GM11168 (cell line): ENCODE data around the gene SGK1.
"Not testable (repeated sequence)": the region's sequence is repeated elsewhere in the genome, so short reads cannot be mapped to it uniquely, and the experiment has no call there.

Experiments
- in situ Hi-C: fragments of 300-500 bp; cut with MboI; formaldehyde crosslinking; loops from one replicate; pipeline ENCODE4 v1.12.0; 2022; ENCODE audit warnings: low sequenced_read_pairs; ENCODE audit not compliant: unreplicated experiment

Gene SGK1

DNA sequence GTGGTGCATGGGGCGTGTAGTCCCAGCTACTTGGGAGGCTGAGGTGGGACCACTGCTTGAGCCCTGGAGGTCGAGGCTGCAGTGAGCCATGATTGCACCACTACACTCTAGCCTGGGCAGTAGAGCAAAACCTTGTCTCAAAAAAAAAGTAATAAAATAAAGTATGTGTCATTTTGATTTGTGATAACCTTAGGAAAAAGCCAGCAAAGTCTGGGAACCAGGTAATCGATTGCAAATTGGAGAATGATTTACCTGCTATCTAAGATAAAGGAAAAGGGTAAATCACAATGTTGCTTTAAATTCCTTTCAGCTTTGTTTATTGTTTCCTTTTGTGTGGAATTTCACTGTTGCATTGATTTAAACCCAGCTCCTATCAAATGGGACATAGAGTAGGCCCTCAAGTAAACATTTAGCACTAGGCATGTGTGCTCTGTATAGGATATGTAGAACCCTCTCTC is 59.0 kb downstream of the SGK1 start:
- in situ Hi-C loops = no loop called here

DNA sequence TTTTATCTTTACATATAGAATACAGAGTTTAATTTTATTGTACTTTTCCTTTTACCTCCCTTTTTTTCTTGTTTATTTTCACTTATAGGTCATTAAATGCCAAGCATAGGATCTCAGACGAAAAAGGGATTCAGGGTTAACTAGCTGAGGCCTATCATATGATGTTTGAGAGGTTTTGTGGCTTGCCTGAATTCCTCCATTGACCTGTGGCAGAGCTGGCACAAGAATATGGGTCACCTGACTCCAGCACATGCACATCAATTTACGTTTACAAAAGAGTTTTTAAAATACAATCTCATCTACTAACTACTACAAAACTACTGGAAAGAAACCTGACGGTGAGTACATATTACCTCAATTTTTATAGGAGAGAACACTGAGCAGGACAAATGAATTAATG is 60.4 kb downstream of the SGK1 start:
- in situ Hi-C loops = no loop called here

DNA sequence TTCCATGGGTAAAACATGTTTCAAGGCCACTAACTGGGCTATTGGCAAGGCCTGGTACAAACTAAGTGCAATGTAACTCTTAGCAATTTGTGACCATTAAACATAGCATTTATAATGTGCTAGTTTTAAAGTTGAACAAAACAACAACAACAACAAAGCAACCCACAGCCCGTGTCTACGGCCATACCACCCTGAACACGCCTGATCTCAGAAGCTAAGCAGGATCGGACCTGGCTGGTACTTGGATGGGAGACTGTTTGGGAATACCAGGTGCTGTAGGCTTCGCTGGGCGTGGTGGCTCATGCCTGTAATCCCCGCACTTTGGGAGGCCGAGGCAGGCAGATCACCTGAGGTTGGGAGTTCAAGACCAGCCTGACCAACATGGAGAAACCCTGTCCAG is 61.0 kb downstream of the SGK1 start:
- in situ Hi-C loops = no loop called here

DNA sequence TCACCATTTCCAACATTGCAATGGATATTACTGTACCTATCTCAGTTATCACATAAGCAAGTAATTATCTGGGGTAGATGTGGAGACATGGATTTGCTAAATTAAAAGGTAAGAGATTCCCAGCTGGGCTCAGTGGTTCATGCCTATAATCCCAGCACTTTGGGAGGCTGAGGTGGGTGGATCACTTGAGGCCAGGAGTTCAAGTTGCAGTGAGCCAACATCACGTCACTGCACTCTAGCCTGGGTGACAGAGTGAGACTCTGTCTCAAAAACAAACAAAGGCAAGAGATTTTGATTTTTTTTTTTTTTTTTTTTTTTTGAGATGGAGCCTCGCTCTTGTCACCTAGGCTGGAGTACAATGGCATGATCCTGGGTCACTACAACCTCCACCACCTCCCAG is 62.6 kb downstream of the SGK1 start:
- in situ Hi-C loops = not testable (repeated sequence)

DNA sequence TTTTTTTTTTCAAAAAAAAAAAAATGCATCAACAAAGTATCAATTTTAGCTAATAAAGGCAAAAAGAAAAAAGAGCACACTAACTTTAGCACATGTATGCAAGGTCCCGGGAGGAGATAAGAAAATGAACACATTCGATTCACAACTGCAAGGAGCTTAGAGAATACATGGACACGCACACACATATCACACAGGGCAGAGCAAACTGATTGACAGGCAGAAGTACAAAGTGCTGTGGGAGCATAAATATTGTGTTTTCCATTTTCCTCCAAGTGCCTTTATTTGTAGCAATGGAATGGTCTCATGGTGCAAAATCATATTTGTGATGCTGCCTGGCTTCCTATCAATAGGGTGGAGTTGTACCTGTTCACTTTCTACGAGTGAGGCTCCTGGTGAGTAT is 63.8 kb downstream of the SGK1 start:
- in situ Hi-C loops = no loop called here

DNA sequence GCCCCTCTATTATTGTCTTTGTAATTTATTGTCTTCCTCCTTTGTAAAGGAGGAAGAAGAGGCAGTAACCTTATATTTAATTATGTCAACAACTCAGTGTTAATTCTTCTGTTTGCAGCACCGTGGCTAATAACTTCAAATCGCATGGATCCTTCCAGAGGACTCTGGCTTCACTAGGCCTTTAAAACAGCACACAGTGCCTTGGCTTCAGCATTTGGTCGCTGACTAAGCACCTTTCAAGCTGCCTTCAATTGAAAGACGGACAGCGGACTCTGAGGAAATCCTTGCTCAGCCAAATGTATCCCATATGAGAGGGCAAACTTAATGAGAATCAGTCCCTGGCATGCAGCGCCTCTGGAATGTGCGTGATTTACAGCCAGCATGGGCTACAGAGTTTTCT is 64.2 kb downstream of the SGK1 start:
- in situ Hi-C loops = no loop called here

DNA sequence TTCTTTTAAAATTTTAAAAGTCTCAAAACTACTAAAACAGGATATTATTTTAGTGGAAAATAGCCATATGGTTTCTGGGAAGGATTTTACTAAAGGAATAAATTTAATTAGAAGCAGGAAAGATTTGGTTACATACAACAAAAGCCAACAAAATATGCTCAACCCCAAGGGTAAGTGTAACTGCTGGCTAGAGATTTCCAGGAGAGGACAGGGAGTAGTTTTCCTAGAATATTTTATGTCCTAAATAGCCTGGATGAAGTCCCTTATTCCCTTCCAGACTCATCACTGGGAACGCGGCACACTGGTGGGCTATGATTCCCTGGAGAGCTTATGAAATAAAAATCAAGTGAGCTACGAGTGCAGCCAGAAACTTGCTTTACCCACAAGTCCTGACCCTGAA is 66.6 kb downstream of the SGK1 start:
- in situ Hi-C loops = no loop called here

DNA sequence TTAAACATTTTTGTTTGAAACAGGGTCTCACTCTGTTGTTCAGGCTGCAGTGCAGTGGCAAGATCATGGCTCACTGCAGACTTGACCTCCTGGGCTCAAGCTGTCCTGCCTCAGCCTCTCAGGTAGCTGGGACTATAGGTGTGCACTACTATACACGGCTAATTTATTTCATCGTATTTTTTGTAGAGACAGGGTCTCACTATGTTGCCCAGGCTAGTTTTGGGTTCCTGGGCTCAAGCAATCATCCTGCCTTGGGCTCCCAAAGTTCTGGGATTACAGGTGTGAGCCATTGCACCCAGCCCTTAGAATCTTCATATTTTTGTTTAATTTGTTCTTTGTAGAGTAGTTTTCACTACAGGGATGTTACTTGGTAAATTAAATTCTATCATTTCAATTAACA is 67.1 kb downstream of the SGK1 start:
- in situ Hi-C loops = no loop called here

DNA sequence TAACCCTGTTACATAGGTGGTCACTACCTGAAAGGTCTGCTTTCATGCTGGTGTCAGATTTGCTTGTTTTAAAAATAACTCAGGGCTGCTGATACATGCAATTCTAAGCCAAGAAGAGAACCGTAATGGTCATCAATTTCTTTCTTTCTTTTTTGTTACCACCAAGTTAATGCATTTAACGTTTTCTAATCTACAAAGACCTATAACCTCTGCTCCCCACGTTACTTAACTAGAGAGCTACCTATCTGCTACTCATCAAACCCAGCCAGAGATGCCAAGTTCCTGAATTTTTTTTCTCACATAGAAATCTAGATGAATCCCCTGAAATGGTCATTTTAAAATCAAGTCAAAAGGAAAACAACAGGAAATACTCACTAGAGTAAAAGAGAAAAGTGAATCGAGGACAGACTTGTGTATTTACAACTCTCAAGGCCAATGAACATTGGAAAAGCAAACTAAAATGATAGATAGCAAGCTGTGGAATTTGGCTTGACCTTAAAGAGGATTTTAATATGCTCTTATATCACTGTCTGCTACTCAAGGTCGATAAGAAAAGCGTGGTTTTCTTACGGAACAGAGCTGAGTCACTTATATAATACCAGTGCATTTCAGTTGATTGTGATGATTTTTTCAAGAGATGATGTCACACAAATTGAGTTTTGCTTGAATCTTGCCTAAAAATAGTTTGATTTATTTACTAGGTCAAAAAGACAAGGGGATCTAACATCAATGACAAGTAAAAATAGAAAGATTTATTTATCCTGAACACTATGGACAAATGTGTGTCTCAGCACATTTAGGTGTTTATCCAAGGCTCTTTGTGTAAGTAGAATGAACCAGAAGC is 67.9 kb downstream of the SGK1 start:
- in situ Hi-C loops = loop anchor here (25.0 kb wide), 1 partner anchor 1312 kb away; no protein-coding TSS in a partner anchor

DNA sequence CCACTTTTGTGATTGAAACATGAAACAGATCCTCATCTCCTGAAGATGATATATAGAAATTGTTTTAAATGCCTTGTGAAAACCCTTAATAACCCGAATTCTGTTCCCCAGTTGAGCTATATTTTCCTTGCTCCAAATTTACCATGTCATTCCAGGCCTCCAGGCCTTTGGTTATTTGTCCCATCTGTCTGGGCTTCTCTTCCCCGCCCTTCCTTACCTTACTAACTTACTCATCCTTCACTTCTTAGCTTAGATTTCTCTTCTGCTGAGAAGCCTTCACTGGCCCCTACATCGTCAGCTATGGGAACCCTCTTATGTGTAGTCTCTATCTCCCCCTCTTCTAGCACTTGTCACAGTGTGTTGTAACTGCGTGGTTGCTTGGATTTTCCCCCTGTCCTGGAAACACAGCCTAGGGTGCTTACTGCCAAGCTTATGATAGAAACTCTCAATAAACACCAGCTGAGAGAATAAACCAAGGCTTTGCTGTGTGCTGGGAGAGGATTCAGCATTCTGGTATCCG is 68.6 kb downstream of the SGK1 start:
- in situ Hi-C loops = loop anchor here (25.0 kb wide), 1 partner anchor 1313 kb away; no protein-coding TSS in a partner anchor

DNA sequence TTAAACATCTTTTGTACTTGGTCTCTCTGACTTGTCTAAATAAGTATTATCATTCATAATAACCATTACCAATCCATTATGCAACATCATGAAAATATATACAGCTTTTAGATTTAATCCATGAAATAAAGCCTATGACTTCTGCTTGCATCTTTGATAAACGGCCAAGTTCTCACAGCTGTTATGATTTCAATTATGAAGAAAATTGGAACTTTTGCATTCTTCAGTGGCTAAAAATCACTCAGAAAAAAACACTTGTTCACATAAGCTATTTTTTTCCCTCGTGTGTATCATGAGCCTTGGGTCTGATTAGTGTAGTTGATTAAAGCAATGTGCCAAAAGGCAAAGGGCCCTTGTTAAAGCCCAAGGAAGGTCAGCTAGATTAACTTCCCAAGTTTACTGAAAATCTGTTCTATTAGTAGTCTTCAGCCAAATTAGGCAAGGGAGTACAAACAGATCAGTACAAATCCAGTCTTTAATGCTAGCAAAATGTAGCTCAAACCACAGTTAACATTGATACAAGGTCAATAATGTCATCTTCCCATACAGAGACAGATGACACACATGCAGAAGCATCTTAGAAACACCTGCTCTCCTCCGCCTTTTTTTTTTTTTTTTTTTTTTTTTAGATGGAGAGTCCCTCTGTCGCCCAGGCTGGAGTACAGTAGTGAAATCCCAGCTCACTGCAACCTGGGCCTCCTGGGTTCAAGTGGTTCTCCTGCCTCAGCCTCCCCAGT is 69.9 kb downstream of the SGK1 start:
- in situ Hi-C loops = loop anchor here (25.0 kb wide), 1 partner anchor 1314 kb away; no protein-coding TSS in a partner anchor

DNA sequence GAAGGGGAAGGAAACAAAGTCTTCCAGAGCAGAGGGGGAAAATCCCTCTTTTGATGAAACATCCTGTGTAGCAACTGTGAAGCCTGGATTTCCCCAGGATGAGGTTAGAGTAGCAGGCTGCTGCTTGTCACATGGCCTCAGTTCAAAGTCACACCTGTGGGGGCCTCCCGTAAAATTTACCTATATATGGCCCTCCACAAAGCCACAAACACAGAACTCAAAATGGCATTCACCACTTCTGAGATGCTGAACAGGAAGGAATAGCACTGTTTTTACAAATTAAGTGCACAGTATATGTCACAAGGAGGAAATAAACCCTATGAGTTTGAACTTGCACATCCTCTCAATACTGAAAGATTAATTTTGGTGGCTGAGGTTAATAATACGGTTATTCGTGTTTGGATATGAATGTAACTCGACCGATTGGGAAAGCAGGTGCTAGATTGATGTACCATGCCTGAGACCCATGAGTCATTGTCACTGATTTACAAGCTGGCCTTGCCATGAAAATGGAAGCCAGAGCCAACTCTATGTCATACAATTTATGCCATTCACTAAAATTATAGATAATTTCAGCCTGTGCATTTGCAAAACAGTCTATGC is 70.6 kb downstream of the SGK1 start:
- in situ Hi-C loops = loop anchor here (25.0 kb wide), 1 partner anchor 1315 kb away; no protein-coding TSS in a partner anchor

DNA sequence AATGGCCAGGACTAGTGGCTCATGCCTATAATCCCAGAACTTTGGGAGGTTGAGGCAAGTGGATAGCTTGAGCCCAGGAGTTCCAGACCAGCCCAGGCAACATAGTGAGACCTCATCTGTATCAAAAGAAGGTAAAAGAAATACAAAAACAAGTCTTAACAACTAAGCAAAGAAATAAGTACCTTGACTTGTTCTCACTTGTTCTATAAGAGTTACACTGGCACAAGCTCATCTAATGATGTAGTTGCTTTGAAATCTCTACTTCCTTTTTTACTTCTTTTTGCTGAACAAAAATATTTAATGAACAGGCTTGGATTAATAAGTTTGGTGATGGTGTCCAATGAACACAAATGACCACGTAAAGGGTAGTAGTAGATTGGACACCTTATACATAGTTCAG is 72.2 kb downstream of the SGK1 start:
- in situ Hi-C loops = loop anchor here (25.0 kb wide), 1 partner anchor 1317 kb away; no protein-coding TSS in a partner anchor

DNA sequence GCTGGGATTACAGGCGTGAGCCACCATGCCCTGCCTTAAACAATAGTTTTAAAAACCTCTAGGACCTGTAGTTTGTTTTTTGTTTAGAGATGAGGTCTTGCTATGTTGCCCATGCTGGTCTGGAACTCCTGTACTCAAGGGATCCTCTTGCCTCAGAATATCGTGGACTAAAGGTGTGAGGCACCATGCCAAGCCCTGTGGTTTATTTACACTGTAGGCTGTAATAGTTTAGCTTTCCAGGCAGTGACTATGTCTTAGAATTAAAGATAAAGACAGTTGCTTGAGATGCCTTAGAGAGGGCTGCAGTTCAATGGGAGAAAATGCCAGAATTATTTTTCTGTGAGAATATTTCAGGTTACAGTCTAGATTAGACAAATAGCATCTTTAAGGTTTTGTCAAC is 72.9 kb downstream of the SGK1 start:
- in situ Hi-C loops = loop anchor here (25.0 kb wide), 1 partner anchor 1317 kb away; no protein-coding TSS in a partner anchor

DNA sequence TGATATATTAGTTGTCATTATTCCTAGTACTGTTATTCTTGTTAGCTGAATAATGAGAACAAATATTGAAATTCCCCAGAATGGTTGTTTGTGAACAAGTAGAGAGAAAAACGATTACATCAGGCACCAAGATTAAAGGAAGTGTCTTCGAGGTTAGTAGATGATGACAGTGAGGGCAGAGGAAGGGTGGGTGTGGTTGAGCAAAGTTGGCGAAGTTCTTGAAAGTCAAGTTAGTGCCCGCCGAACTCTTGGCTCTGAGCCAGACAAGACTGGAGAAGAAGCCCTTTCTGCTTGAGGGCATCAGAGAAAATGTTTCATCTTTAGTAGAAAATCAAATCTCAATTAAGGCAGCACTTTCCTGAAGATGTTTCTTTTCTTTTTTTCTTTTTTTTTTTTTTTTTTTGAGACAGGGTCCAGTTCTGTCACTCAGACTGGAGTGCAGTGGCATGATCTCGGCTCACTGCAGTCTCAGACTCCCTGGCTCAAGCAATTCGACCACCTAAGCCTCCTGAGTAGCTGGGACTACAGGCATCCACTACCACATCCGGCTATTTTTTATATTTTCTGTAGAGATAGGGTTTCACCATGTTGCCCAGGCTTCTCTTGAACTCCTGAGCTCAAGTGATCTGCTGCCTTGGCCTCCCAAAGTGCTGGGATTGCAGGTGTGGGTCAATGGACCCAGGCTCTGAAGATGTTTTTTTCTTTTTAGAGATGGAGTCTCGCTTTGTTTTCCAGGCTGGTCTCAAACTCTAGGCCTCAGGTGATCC is 77.1 kb downstream of the SGK1 start:
- in situ Hi-C loops = loop anchor here (25.0 kb wide), 1 partner anchor 1321 kb away; no protein-coding TSS in a partner anchor

DNA sequence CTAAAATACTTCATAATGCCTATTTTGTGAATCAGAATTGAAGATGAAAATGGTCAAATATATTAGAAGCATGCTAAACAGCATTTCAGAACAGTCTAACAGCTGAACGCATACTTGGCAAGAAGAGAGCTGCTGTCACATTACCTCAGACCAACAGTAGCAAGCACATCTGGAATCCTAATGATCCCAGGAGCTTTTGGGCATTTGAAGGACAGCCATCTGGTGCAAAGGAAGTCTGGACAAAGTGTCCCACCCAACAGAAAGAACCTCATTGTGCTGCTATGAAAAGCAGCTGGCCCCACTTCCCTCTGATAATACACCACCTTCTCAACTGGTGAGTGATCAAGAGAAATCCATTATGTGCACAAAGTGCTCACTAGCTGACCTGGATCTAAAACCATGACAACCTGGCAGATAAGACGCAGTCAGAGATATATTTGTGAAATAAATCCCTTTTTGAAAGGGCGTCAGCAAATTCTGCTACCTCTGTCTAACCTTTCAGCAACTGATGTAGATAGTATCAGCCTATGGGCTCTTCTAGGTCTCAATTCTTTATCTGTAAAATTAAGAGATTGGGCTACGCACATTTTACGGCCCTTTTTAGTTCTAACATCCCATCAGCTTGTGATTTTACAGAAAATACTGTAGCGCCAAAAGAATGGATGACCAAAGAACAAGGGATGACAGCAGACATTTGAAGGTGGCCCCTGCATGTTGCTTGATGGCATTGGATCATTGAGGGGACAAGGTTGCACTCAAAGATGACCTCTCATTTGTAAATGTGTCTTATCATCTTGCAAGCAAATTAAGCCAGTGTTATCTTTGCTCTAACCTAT is 78.7 kb downstream of the SGK1 start:
- in situ Hi-C loops = loop anchor here (25.0 kb wide), 1 partner anchor 1323 kb away; no protein-coding TSS in a partner anchor

DNA sequence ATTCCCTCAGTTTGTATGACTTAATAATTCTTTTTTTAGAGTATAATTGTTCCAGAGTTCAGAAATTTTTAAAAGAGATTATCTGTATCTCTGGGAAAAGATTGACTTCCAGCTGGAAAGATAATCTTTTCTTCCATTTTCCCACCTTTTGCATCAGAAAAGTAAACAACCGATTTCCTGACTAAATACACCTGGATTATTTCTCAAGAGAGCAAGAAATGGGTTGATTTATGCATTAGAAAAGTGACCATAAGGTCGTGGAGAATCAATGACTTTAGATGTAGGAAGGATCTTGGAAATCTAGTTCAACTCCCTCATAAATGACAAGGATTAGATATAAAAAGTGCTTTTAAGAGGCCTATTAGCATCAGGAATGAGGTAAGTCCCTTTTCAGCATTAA is 79.9 kb downstream of the SGK1 start:
- in situ Hi-C loops = loop anchor here (25.0 kb wide), 1 partner anchor 1324 kb away; no protein-coding TSS in a partner anchor

DNA sequence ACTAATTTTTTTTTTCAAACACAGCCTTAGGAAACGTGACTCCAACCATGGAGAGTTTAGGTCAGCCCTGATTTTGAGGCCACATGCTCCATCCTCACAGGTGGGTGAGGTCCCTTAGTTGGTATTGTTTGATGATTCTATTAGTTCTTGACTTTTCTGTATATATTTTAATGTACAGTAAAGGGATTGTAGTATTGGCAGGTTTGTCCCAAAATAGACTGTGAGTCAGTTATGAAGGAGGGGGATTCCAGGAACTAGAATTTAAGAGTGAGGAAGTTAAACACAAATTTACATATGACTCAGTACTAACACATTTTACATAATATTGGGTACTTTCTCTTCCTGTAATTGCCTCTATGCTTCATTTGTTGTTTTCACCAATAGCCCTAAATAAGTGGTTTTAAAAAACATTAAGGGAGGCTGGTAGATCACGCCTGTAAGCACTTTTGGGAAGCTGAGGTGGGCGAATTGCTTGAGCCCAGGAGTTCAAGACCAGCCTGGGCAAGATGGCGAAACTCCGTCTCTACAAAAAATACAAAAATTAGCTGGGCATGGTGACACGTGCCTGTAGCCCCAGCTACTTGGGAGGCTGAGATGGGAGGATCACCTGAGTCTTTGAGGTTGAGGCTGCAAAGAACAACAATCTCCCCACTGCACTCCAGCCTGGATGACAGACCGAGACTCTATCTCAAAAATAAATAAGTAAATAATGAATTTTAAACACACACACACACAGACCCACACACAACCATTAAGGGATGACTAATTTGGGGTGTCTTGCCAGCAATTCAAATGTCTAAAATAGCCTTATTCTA is 81.8 kb downstream of the SGK1 start:
- in situ Hi-C loops = loop anchor here (25.0 kb wide), 1 partner anchor 1326 kb away; no protein-coding TSS in a partner anchor
